ENCODE measurements around the gene OSBPL6.

OSBPL6 gene

DNA sequence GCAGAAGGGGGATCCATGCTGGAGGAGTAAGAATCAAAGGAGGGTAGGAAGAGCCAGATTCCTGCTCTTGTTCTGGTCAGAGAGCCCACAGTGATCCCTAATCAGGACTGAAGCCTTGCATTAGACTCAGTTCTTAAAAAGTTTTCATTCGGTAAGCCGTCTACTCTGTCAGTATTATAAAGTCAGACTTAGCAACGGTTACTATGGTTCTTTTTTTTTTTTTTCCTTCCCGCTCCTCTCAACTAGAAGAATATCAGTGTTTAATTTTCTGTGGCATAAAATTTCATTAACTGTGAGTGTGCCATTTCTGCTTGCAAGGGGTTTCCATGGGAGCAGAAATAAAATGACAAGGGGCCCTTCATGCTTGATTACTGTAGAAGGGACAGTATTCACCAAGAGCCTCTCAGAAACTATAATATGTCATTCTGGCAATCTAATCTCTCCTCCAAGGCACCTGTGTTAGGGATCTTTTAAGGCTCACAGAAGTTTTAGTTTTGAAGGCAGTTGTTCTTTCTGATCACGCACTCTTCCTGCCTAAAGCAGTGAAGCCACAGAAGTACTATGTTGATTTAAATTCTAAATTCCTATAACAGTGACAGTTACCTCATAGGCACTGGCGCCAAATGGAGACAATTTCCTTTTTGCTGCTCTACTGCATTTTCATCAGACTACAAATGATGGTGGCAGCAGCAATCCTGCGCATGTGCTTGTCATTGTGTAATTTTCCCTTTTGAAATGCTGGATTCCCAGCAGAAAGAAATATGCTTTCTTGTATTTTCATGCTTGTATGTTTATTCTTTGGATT is 57.0 kb downstream of the OSBPL6 start:
- TF ChIP-seq POLR2A (IDR thresholded peaks at IDR 0.05; ENCODE audit: extremely low read depth, insufficient read length) = no peak
- no peak for TF ChIP-seq MYC (IDR thresholded peaks at IDR 0.05; ENCODE audit: low read depth, low read length)
- TF ChIP-seq, protein P1, sequence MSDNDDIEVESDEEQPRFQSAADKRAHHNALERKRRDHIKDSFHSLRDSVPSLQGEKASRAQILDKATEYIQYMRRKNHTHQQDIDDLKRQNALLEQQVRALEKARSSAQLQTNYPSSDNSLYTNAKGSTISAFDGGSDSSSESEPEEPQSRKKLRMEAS (IDR thresholded peaks at IDR 0.05; ENCODE audit: low read depth, low read length) = no peak
- no peak for TF ChIP-seq CTCF (IDR thresholded peaks at IDR 0.05; ENCODE audit: low read depth, low read length)

GRCh38 chr2:178256382-178257042 is 62.2 kb downstream of the OSBPL6 start:
- no peak for DNase-seq (ENCODE audit: low read depth)
- TF ChIP-seq, protein P1 (IDR thresholded peaks at IDR 0.05; ENCODE audit: low read depth, low read length) = no peak
- no peak for TF ChIP-seq POLR2A (IDR thresholded peaks at IDR 0.05; ENCODE audit: extremely low read depth, insufficient read length)
- TF ChIP-seq CTCF (IDR thresholded peaks at IDR 0.05; ENCODE audit: low read depth, low read length) = no peak
- no peak for TF ChIP-seq MYC (IDR thresholded peaks at IDR 0.05; ENCODE audit: low read depth, low read length)
- no peak overlapping the region for H3K4me3 ChIP-seq (ENCODE audit: low read depth, low read length)

More for the DNA sequence above, 57.0 kb downstream of the OSBPL6 start:
- DNase-seq (ENCODE audit: low read depth) = no peak
- no peak overlapping the region for H3K4me3 ChIP-seq (ENCODE audit: low read depth, low read length)

- no peak for TF ChIP-seq MYC (IDR thresholded peaks at IDR 0.05; ENCODE audit: low read depth, low read length)
- TF ChIP-seq, protein P1 (IDR thresholded peaks at IDR 0.05; ENCODE audit: low read depth, low read length) = no peak
- H3K4me3 ChIP-seq (ENCODE audit: low read depth, low read length) = no peak overlapping the region
- DNase-seq (ENCODE audit: low read depth) = no peak
Observed at GRCh38 chr2:178257127-178257526, 62.8 kb downstream of the OSBPL6 start.

GRCh38 chr2:178258916-178259315 is 64.6 kb downstream of the OSBPL6 start:
- H3K4me3 ChIP-seq (ENCODE audit: low read depth, low read length) = no peak overlapping the region
- TF ChIP-seq, protein P1 (IDR thresholded peaks at IDR 0.05; ENCODE audit: low read depth, low read length) = no peak
- TF ChIP-seq MYC (IDR thresholded peaks at IDR 0.05; ENCODE audit: low read depth, low read length) (no peak), POLR2A (IDR thresholded peaks at IDR 0.05; ENCODE audit: extremely low read depth, insufficient read length) (no peak), CTCF (IDR thresholded peaks at IDR 0.05; ENCODE audit: low read depth, low read length) (no peak)
- DNase-seq (ENCODE audit: low read depth) = no peak

- DNase-seq (ENCODE audit: low read depth) = no peak
- no peak overlapping the region for H3K4me3 ChIP-seq (ENCODE audit: low read depth, low read length)
- TF ChIP-seq, protein P1 (IDR thresholded peaks at IDR 0.05; ENCODE audit: low read depth, low read length) = no peak
- no peak for TF ChIP-seq MYC (IDR thresholded peaks at IDR 0.05; ENCODE audit: low read depth, low read length)
- TF ChIP-seq CTCF (IDR thresholded peaks at IDR 0.05; ENCODE audit: low read depth, low read length) = no peak
- TF ChIP-seq POLR2A (IDR thresholded peaks at IDR 0.05; ENCODE audit: extremely low read depth, insufficient read length) = no peak
Observed at GRCh38 chr2:178263159-178263860, 69.0 kb downstream of the OSBPL6 start.

Data from NB4 (cell line).